GM19043 (cell line): ENCODE data around the gene PCDHA13.
"Not testable (repeated sequence)": the region's sequence is repeated elsewhere in the genome, so short reads cannot be mapped to it uniquely, and the experiment has no call there.

Experiments used
- ATAC-seq: cut with Tn5 transposase; IDR thresholded peaks from one replicate; pipeline ENCODE4 v1.9.1; 2021; ENCODE audit warnings: low read depth; ENCODE audit not compliant: unreplicated experiment

Gene PCDHA13

DNA sequence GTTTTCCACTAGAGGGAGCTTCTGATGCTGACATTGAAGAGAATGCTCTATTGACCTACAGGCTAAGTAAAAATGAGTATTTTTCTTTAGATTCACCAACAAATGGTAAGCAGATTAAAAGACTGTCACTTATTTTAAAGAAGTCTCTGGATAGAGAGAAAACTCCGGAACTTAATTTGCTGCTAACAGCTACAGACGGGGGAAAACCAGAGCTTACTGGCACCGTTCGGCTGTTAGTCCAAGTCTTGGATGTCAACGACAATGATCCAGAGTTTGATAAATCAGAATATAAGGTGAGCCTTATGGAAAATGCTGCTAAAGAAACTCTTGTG is 12.4 kb upstream of the PCDHA13 start:
- no peak for ATAC-seq

DNA sequence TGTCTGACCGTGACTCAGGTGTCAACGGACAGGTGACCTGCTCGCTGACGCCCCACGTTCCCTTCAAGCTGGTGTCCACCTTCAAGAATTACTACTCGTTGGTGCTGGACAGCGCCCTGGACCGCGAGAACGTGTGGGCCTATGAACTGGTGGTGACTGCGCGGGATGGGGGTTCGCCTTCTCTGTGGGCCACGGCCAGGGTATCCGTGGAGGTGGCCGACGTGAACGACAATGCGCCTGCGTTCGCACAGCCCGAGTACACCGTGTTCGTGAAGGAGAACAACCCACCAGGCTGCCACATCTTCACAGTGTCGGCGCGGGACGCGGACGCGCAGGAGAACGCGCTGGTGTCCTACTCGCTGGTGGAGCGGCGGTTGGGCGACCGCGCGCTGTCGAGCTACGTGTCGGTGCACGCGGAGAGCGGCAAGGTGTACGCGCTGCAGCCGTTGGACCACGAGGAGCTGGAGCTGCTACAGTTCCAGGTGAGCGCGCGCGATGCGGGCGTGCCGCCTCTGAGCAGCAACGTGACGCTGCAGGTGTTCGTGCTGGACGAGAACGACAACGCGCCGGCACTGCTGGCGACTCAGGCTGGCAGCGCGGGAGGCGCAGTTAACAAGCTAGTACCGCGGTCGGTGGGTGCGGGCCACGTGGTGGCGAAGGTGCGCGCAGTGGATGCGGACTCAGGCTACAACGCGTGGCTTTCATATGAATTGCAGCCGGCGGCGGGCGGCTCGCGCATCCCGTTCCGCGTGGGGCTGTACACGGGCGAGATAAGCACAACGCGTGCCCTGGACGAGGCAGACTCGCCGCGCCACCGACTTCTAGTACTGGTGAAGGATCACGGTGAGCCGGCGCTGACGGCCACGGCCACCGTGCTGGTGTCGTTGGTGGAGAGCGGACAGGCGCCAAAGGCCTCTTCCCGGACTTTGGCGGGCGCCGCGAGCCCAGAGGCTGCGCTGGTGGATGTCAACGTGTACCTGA is 11.4 kb upstream of the PCDHA13 start:
- no peak for ATAC-seq

DNA sequence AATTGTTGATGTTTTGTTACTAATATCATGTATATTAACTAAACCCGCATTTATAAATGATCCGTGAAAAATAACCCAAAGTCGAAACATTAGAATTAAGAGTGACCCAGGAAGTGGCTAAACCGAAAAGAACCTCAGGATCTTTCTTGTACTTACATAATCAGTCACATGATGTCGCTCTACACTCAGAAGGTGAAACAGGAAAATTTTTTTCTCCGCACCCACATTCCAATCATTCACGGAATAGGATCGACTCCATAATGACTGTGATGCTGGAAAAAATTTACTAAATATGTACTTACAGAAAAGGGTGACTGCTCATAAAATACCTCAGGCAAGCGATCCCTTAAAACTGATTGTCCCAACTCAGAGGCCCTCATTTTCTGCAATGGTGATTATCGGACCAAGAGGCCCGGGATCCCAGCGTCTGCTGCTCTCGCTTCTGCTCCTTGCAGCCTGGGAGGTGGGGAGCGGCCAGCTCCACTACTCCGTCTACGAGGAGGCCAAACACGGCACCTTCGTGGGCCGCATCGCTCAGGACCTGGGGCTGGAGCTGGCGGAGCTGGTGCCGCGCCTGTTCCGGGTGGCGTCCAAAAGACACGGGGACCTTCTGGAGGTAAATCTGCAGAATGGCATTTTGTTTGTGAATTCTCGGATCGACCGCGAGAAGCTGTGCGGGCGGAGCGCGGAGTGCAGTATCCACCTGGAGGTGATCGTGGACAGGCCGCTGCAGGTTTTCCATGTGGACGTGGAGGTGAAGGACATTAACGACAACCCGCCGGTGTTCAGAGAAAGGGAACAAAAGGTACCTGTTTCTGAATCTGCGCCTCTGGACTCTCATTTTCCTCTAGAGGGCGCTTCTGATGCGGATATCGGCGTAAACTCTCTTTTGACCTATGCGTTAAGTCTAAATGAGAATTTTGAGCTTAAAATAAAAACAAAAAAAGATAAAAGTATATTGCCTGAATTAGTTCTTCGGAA is 6.5 kb upstream of the PCDHA13 start, which contains the start of gene PCDHA12:
Gene PCDHA12 (plus strand): TSS at position 224 of the 981 bp plus-strand sequence. CDS start 165 bp downstream, at position 389.
- ATAC-seq, result no peak

DNA sequence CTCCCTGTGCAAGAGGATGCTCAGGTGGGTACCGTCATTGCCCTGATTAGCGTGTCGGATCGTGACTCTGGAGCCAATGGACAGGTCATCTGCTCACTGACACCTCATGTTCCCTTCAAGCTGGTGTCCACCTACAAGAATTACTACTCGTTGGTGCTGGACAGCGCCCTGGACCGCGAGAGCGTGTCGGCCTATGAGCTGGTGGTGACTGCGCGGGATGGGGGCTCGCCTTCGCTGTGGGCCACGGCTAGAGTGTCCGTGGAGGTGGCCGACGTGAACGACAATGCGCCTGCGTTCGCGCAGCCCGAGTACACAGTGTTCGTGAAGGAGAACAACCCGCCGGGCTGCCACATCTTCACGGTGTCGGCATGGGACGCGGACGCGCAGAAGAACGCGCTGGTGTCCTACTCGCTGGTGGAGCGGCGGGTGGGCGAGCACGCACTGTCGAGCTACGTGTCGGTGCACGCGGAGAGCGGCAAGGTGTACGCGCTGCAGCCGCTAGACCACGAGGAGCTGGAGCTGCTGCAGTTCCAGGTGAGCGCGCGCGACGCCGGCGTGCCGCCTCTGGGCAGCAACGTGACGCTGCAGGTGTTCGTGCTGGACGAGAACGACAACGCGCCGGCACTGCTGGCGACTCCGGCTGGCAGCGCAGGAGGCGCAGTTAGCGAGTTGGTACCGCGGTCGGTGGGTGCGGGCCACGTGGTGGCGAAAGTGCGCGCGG is 5.2 kb upstream of the PCDHA13 start:
- ATAC-seq, result not testable (repeated sequence)

DNA sequence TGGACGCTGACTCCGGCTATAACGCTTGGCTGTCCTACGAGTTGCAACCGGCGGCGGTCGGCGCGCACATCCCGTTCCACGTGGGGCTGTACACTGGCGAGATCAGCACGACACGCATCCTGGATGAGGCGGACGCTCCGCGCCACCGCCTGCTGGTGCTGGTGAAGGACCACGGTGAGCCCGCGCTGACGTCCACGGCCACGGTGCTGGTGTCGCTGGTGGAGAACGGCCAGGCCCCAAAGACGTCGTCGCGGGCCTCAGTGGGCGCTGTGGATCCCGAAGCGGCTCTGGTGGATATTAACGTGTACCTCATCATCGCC is 4.7 kb upstream of the PCDHA13 start:
- ATAC-seq, result no peak

- ATAC-seq, result no peak
Observed at GRCh38 chr5:140882591-140882899, 621 bp downstream of the PCDHA13 start.

DNA sequence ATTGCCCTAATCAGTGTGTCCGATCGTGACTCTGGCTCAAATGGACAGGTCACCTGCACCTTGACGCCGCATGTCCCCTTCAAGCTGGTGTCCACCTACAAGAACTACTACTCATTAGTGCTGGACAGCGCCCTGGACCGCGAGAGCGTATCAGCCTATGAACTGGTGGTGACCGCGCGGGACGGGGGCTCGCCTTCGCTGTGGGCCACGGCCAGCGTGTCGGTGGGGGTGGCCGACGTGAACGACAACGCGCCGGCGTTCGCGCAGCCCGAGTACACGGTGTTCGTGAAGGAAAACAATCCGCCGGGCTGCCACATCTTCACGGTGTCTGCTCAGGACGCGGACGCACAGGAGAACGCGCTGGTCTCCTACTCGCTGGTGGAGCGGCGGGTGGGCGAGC is 1.4 kb downstream of the PCDHA13 start:
- no peak for ATAC-seq

GRCh38 chr5:140883927-140884697 is 2.2 kb downstream of the PCDHA13 start:
- no peak for ATAC-seq

- ATAC-seq, result no peak
Observed at GRCh38 chr5:140916325-140916724, 34.4 kb downstream of the PCDHA13 start.

- no peak for ATAC-seq
Observed at GRCh38 chr5:140923601-140924000, 41.7 kb downstream of the PCDHA13 start.

GRCh38 chr5:140925806-140926442 is 44.0 kb downstream of the PCDHA13 start, which contains the start of gene PCDHAC1:
Gene PCDHAC1 (plus strand): TSS chr5:140926299. CDS start chr5:140926893, 594 bp downstream.
- ATAC-seq, result no peak

- ATAC-seq, result no peak
Observed at GRCh38 chr5:140926443-140927227, 44.7 kb downstream of the PCDHA13 start.

DNA sequence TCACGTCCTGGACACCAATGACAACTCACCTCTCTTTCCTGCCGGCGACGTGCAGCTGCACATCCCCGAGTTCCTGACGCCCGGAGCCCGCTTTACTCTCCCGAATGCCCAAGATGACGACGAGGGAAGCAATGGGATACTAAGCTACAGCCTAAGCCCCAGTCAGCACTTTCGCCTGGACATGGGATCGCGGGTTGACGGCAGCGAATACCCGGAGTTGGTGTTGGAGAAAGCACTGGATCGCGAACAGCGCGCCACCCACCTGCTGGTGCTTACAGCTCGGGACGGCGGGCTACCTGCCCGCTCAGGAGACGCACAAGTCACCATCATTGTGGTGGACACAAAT is 45.3 kb downstream of the PCDHA13 start:
- ATAC-seq, result no peak
